HEK293 (cell line): ENCODE measurements around the gene PIGBOS1.

Experiments used
- CTCF ChIA-PET: fragments of 350-600 bp; formaldehyde crosslinking; extraction: SDS; loops from one replicate; lab custom pipeline; 2021; ENCODE audit warnings: antibody characterized with exemption; lab: Yijun Ruan, JAX
- POLR2A ChIA-PET: fragments of 300-600 bp; formaldehyde crosslinking; extraction: SDS; loops from one replicate; lab custom pipeline; 2020; ENCODE audit warnings: antibody characterized with exemption, inconsistent platforms; lab: Yijun Ruan, JAX
- H3K27ac ChIP-seq: fragments of 200-500 bp; sonication (Bioruptor generic); 2 replicates; pipeline ENCODE4 v1.5.1; 2014; ENCODE audit warnings: low read depth, low read length, control low read depth, inconsistent platforms; ENCODE audit errors: extremely low read depth
- H3K36me3 ChIP-seq, 2 experiments: fragments of 200-500 bp in 1 of 2; sonication (Bioruptor generic) in 1 of 2; 1 replicate in 1 of 2; 2 replicates in 1 of 2; pipeline ENCODE4 v1.5.1; 2014 to 2017; ENCODE audit warnings: inconsistent platforms in 2 of 2, low read length in 2 of 2; ENCODE audit not compliant: control insufficient read depth in 2 of 2, insufficient read depth in 1 of 2
- H3K4me1 ChIP-seq: fragments of 200-500 bp; sonication (Bioruptor generic); 2 replicates; pipeline ENCODE4 v1.5.1; 2014; ENCODE audit warnings: mild to moderate bottlenecking, low read length, inconsistent platforms; ENCODE audit not compliant: control insufficient read depth, insufficient read depth
- H3K4me3 ChIP-seq: 2 replicates; pipeline ENCODE4 v1.5.1; 2011; ENCODE audit warnings: low read depth, mild to moderate bottlenecking, control low read depth, low read length, moderate library complexity
- H3K9me3 ChIP-seq: fragments of 200-500 bp; sonication (Bioruptor generic); 2 replicates; pipeline ENCODE4 v1.5.1; 2014; ENCODE audit warnings: low read depth, low read length, inconsistent platforms; ENCODE audit not compliant: control insufficient read depth, insufficient read depth
- HOXA7 ChIP-seq: sonication (generic); formaldehyde crosslinking; IDR thresholded peaks from 2 replicates; pipeline ENCODE4 v1.8.1; 2022; ENCODE audit warnings: missing genetic modification reagents, borderline replicate concordance
- HOXD13 ChIP-seq: sonication (generic); formaldehyde crosslinking; IDR thresholded peaks from 2 replicates; pipeline ENCODE4 v1.8.0; 2022; ENCODE audit warnings: missing genetic modification reagents, borderline replicate concordance
- IKZF3 ChIP-seq: fragments of 450-650 bp; IDR thresholded peaks from 2 replicates; pipeline ENCODE4 v1.5.0; 2018; ENCODE audit warnings: missing biosample characterization, mild to moderate bottlenecking, missing genetic modification characterization, moderate library complexity
- SP7 ChIP-seq: fragments of 450-650 bp; formaldehyde crosslinking; IDR thresholded peaks from 2 replicates; pipeline ENCODE4 v1.5.1; 2016; ENCODE audit warnings: missing biosample characterization, missing genetic modification characterization
- YY1 ChIP-seq: fragments of 450-650 bp; formaldehyde crosslinking; IDR thresholded peaks from 2 replicates; pipeline ENCODE4 v1.5.1; 2018; ENCODE audit warnings: missing biosample characterization, missing genetic modification characterization
- ZBTB21 ChIP-seq: fragments of 450-650 bp; formaldehyde crosslinking; IDR thresholded peaks from 2 replicates; pipeline ENCODE4 v1.5.1; 2017; ENCODE audit warnings: missing biosample characterization, missing genetic modification characterization
- ZBTB48 ChIP-seq: fragments of 450-650 bp; formaldehyde crosslinking; IDR thresholded peaks from 2 replicates; pipeline ENCODE4 v1.5.1; 2016; ENCODE audit warnings: missing biosample characterization, missing genetic modification characterization
- ZFP69B ChIP-seq: fragments of 450-650 bp; formaldehyde crosslinking; IDR thresholded peaks from 2 replicates; pipeline ENCODE4 v1.5.1; 2016; ENCODE audit warnings: missing biosample characterization, missing genetic modification characterization
- ZNF23 ChIP-seq: fragments of 450-650 bp; formaldehyde crosslinking; IDR thresholded peaks from 2 replicates; pipeline ENCODE4 v1.5.1; 2016; ENCODE audit warnings: missing biosample characterization, missing genetic modification characterization, borderline replicate concordance
- ZNF248 ChIP-seq: fragments of 450-650 bp; formaldehyde crosslinking; IDR thresholded peaks from 2 replicates; pipeline ENCODE4 v1.5.1; 2017; ENCODE audit warnings: missing biosample characterization, missing genetic modification characterization
- ZNF404 ChIP-seq: fragments of 450-650 bp; formaldehyde crosslinking; IDR thresholded peaks from 2 replicates; pipeline ENCODE4 v1.5.1; 2017; ENCODE audit warnings: missing biosample characterization, missing genetic modification characterization
- ZNF423 ChIP-seq: fragments of 450-650 bp; formaldehyde crosslinking; IDR thresholded peaks from 2 replicates; pipeline ENCODE4 v1.5.1; 2016; ENCODE audit warnings: missing biosample characterization, missing genetic modification characterization
- ZNF530 ChIP-seq: fragments of 450-650 bp; formaldehyde crosslinking; IDR thresholded peaks from 2 replicates; pipeline ENCODE4 v1.5.1; 2016; ENCODE audit warnings: low read depth, missing biosample characterization, missing genetic modification characterization
- ZNF555 ChIP-seq: fragments of 450-650 bp; formaldehyde crosslinking; conservative IDR thresholded peaks from 2 replicates; pipeline ENCODE4 v1.5.1; 2017; ENCODE audit warnings: missing biosample characterization, mild to moderate bottlenecking, missing genetic modification characterization, inconsistent platforms
- ZNF561 ChIP-seq: fragments of 450-650 bp; IDR thresholded peaks from 2 replicates; pipeline ENCODE4 v1.5.1; 2018; ENCODE audit warnings: missing biosample characterization, missing genetic modification characterization, borderline replicate concordance
- ZNF623 ChIP-seq: fragments of 450-650 bp; formaldehyde crosslinking; IDR thresholded peaks from 2 replicates; pipeline ENCODE4 v1.5.1; 2016; ENCODE audit warnings: missing biosample characterization, missing genetic modification characterization
- ZNF639 ChIP-seq: fragments of 450-650 bp; formaldehyde crosslinking; IDR thresholded peaks from 2 replicates; pipeline ENCODE4 v1.5.1; 2016; ENCODE audit warnings: missing biosample characterization, missing genetic modification characterization
- ZNF76 ChIP-seq: fragments of 450-650 bp; formaldehyde crosslinking; IDR thresholded peaks from 2 replicates; pipeline ENCODE4; 2016; ENCODE audit warnings: low read depth, missing biosample characterization, missing genetic modification characterization, borderline replicate concordance
- ZNF768 ChIP-seq: fragments of 450-650 bp; formaldehyde crosslinking; IDR thresholded peaks from 2 replicates; pipeline ENCODE4 v1.5.1; 2018; ENCODE audit warnings: missing biosample characterization, mild to moderate bottlenecking, missing genetic modification characterization
- ZNF777 ChIP-seq: fragments of 450-650 bp; formaldehyde crosslinking; IDR thresholded peaks from 2 replicates; pipeline ENCODE4 v1.5.1; 2017; ENCODE audit warnings: missing biosample characterization, missing genetic modification characterization, borderline replicate concordance
- ZNF785 ChIP-seq: fragments of 450-650 bp; formaldehyde crosslinking; IDR thresholded peaks from 2 replicates; pipeline ENCODE4 v1.5.1; 2016; ENCODE audit warnings: missing biosample characterization, missing genetic modification characterization
- ZNF792 ChIP-seq: fragments of 450-650 bp; formaldehyde crosslinking; IDR thresholded peaks from 2 replicates; pipeline ENCODE4 v1.5.1; 2016; ENCODE audit warnings: missing biosample characterization, missing genetic modification characterization
- ZNF830 ChIP-seq: fragments of 450-650 bp; IDR thresholded peaks from 2 replicates; pipeline ENCODE4 v1.5.0; 2018; ENCODE audit warnings: missing biosample characterization, missing genetic modification characterization, low read depth, mild to moderate bottlenecking, moderate library complexity
- ZNF837 ChIP-seq: fragments of 450-650 bp; formaldehyde crosslinking; IDR thresholded peaks from 2 replicates; pipeline ENCODE4 v1.5.1; 2016; ENCODE audit warnings: missing biosample characterization, missing genetic modification characterization
- ZSCAN16 ChIP-seq: fragments of 450-650 bp; formaldehyde crosslinking; IDR thresholded peaks from 2 replicates; pipeline ENCODE4 v1.5.1; 2016; ENCODE audit warnings: missing biosample characterization, missing genetic modification characterization
- ZSCAN30 ChIP-seq: fragments of 450-650 bp; IDR thresholded peaks from 2 replicates; pipeline ENCODE4 v1.5.1; 2018; ENCODE audit warnings: missing biosample characterization, mild to moderate bottlenecking, missing genetic modification characterization, moderate library complexity
- ZSCAN5A ChIP-seq: fragments of 450-650 bp; formaldehyde crosslinking; IDR thresholded peaks from 2 replicates; pipeline ENCODE4 v1.5.1; 2016; ENCODE audit warnings: missing biosample characterization, missing genetic modification characterization
- TF ChIP-seq, protein P1 (sequence below): fragments of 450-650 bp; formaldehyde crosslinking; IDR thresholded peaks from 2 replicates; pipeline ENCODE4 v1.5.1; 2016; ENCODE audit warnings: missing biosample characterization, missing genetic modification characterization
- TF ChIP-seq, protein P2 (sequence below): fragments of 450-650 bp; IDR thresholded peaks from 2 replicates; pipeline ENCODE4 v1.5.1; 2018; ENCODE audit warnings: missing biosample characterization, missing genetic modification characterization

Gene PIGBOS1

GRCh38 chr15:55318588-55319494 is at the start of gene PIGBOS1, which contains the start of gene PIGB:
PIGBOS1 (minus strand) TSS chr15:55319123; CDS start chr15:55317792, 1,331 bp downstream.
PIGB (plus strand) TSS chr15:55319222; CDS start chr15:55319251, 29 bp downstream.
- H3K27ac ChIP-seq = peak within 1 kb of the TSS; percentile 73
- no peaks in the 10 kb centered on the region for H3K4me1 ChIP-seq
- ChIA-PET CTCF (interaction anchor here (0.8 to 1.0 kb wide), 2 partner anchors 117 to 121 kb away, joined by 3 to 5 read pairs; no protein-coding TSS in a partner anchor), POLR2A (interaction anchor here (1.0 to 2.4 kb wide), 3 partner anchors 22 to 122 kb away, joined by 3 to 12 read pairs (median 8); partner anchors contain the start of genes CCPG1, PIERCE2 and RSL24D1)
- no peaks in the 10 kb centered on the region for H3K36me3 ChIP-seq
- no peaks in the 10 kb centered on the region for H3K9me3 ChIP-seq
- H3K4me3 ChIP-seq = peak within 1 kb of the TSS; percentile 71
- no peak for TF ChIP-seq ZSCAN5A
- TF ChIP-seq ZNF792 (tag by site-specific recombination) = no peak
- TF ChIP-seq ZNF768 (tag by site-specific recombination) = no peak
- TF ChIP-seq HOXA7 (CRISPR knock-in tag) = no peak
- no peak for TF ChIP-seq ZNF530 (tag by site-specific recombination)
- TF ChIP-seq ZFP69B (tag by site-specific recombination) = peak; percentile 40; the same call in 1 of the 2 replicates
- 0 out of 2 replicates have a peak, but pooled peaks have one; percentile 35 for TF ChIP-seq YY1 (tag by site-specific recombination)
- no peak for TF ChIP-seq ZNF23 (tag by site-specific recombination)
- peak; percentile 83; the same call in 1 of the 2 replicates for TF ChIP-seq ZSCAN30 (tag by site-specific recombination)
- TF ChIP-seq IKZF3 = peak; percentile 64
- peak; percentile 69 for TF ChIP-seq SP7 (tag by site-specific recombination)
- TF ChIP-seq, protein P1, sequence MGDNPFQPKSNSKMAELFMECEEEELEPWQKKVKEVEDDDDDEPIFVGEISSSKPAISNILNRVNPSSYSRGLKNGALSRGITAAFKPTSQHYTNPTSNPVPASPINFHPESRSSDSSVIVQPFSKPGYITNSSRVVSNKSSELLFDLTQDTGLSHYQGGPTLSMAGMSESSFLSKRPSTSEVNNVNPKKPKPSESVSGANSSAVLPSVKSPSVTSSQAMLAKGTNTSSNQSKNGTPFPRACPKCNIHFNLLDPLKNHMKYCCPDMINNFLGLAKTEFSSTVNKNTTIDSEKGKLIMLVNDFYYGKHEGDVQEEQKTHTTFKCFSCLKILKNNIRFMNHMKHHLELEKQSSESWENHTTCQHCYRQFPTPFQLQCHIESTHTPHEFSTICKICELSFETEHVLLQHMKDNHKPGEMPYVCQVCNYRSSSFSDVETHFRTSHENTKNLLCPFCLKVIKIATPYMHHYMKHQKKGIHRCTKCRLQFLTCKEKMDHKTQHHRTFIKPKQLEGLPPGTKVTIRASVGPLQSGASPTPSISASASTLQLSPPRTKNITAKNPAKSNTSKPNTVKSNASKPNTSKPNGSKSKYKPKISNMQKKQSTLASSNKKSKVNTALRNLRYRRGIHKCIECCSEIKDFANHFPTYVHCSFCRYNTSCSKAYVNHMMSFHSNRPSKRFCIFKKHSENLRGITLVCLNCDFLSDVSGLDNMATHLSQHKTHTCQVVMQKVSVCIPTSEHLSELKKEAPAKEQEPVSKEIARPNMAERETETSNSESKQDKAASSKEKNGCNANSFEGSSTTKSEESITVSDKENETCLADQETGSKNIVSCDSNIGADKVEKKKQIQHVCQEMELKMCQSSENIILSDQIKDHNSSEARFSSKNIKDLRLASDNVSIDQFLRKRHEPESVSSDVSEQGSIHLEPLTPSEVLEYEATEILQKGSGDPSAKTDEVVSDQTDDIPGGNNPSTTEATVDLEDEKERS (tag by site-specific recombination) = no peak
- TF ChIP-seq ZNF561 (tag by site-specific recombination) = peak; percentile 51; the same call in 1 of the 2 replicates
- TF ChIP-seq, protein P2, sequence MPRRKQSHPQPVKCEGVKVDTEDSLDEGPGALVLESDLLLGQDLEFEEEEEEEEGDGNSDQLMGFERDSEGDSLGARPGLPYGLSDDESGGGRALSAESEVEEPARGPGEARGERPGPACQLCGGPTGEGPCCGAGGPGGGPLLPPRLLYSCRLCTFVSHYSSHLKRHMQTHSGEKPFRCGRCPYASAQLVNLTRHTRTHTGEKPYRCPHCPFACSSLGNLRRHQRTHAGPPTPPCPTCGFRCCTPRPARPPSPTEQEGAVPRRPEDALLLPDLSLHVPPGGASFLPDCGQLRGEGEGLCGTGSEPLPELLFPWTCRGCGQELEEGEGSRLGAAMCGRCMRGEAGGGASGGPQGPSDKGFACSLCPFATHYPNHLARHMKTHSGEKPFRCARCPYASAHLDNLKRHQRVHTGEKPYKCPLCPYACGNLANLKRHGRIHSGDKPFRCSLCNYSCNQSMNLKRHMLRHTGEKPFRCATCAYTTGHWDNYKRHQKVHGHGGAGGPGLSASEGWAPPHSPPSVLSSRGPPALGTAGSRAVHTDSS (tag by site-specific recombination) = no peak
- TF ChIP-seq ZBTB48 = peak; percentile 88
- TF ChIP-seq ZNF639 (tag by site-specific recombination) = no peak
- 0 out of 2 replicates have a peak, but pooled peaks have one; percentile 28 for TF ChIP-seq ZSCAN16 (tag by site-specific recombination)
- no peak for TF ChIP-seq ZNF623 (tag by site-specific recombination)
- TF ChIP-seq ZBTB21 (tag by site-specific recombination) = peak; percentile 46
- TF ChIP-seq ZNF555 (tag by site-specific recombination) = no peak
- no peak for TF ChIP-seq ZNF837 (tag by site-specific recombination)
- no peak for TF ChIP-seq HOXD13 (CRISPR knock-in tag)
- TF ChIP-seq ZNF423 (tag by site-specific recombination) = no peak
- TF ChIP-seq ZNF404 (tag by site-specific recombination) = no peak
- TF ChIP-seq ZNF830 (tag by site-specific recombination) = no peak
- TF ChIP-seq ZNF248 (tag by site-specific recombination) = no peak
- TF ChIP-seq ZNF785 (tag by site-specific recombination) = no peak
- peak; percentile 97 for TF ChIP-seq ZNF777 (tag by site-specific recombination)
- 0 out of 2 replicates have a peak, but pooled peaks have one; percentile 21 for TF ChIP-seq ZNF76 (tag by site-specific recombination)
